Hepatocyte (in vitro differentiated cells): Measurements from ENCODE around the gene RHBDL2. TPM values are rescaled to one million over a fixed set of nuclear protein-coding genes. Genes with fewer than 3 reads are reported as not detected.

ENCODE experiments used
- DNase-seq: peaks from one replicate; pipeline ENCODE4 v3.0.0-alpha.2; 2016; ENCODE audit warnings: low spot score
- H2AFZ ChIP-seq: fragments of 200-600 bp; sonication (generic); 2 replicates; pipeline ENCODE4 v1.6.0; 2016; ENCODE audit warnings: antibody characterized with exemption, mild to moderate bottlenecking
- H3K27ac ChIP-seq: fragments of 200-600 bp; sonication (generic); 2 replicates; pipeline ENCODE4 v1.5.1; 2016; ENCODE audit warnings: mild to moderate bottlenecking
- H3K27me3 ChIP-seq: fragments of 200-600 bp; sonication (generic); 2 replicates; pipeline ENCODE4 v1.6.1; 2016
- H3K36me3 ChIP-seq: fragments of 200-600 bp; sonication (generic); replicated peaks from 2 replicates; pipeline ENCODE4 v1.5.1; 2016; ENCODE audit warnings: low read depth; ENCODE audit not compliant: insufficient read depth
- H3K4me1 ChIP-seq: fragments of 200-600 bp; sonication (generic); 2 replicates; pipeline ENCODE4 v1.5.1; 2016; ENCODE audit warnings: mild to moderate bottlenecking, moderate library complexity; ENCODE audit not compliant: insufficient read depth
- H3K4me2 ChIP-seq: fragments of 200-600 bp; sonication (generic); 2 replicates; pipeline ENCODE4 v1.6.0; 2016
- H3K4me3 ChIP-seq: fragments of 200-600 bp; sonication (generic); 2 replicates; pipeline ENCODE4 v1.5.1; 2016; ENCODE audit warnings: mild to moderate bottlenecking
- H3K79me2 ChIP-seq: fragments of 200-600 bp; sonication (generic); 2 replicates; pipeline ENCODE4 v1.6.0; 2017; ENCODE audit warnings: mild to moderate bottlenecking
- H3K9me2 ChIP-seq: fragments of 200-600 bp; sonication (generic); replicated peaks from 2 replicates; pipeline ENCODE4 v1.6.0; 2017; ENCODE audit warnings: mild to moderate bottlenecking; ENCODE audit not compliant: insufficient read depth
- H3K9me3 ChIP-seq: fragments of 200-600 bp; sonication (generic); 2 replicates; pipeline ENCODE4 v1.5.1; 2016; ENCODE audit warnings: low read depth, mild to moderate bottlenecking
- H4K20me1 ChIP-seq: fragments of 200-600 bp; sonication (generic); 2 replicates; pipeline ENCODE4 v1.6.0; 2016; ENCODE audit warnings: mild to moderate bottlenecking; ENCODE audit not compliant: insufficient read depth, poor library complexity, severe bottlenecking
- CTCF ChIP-seq: fragments of 200-600 bp; sonication (generic); IDR thresholded peaks from 2 replicates; pipeline ENCODE4 v1.5.1; 2016; ENCODE audit warnings: antibody characterized with exemption, mild to moderate bottlenecking; ENCODE audit not compliant: poor library complexity
- EZH2 ChIP-seq: fragments of 200-600 bp; sonication (generic); IDR thresholded peaks from 2 replicates; pipeline ENCODE4 v1.6.1; 2016; ENCODE audit warnings: antibody characterized with exemption, mild to moderate bottlenecking, borderline replicate concordance
- EZH2phosphoT487 ChIP-seq: fragments of 200-600 bp; sonication (generic); IDR thresholded peaks from one replicate; pipeline ENCODE4 v1.6.1; 2018; ENCODE audit warnings: antibody characterized with exemption, mild to moderate bottlenecking, low read depth, moderate library complexity; ENCODE audit not compliant: unreplicated experiment, severe bottlenecking
- WGBS: methylation state at CpG from one replicate; pipeline ENCODE4 v1.1.6; 2016; ENCODE audit warnings: low lambda C conversion rate; ENCODE audit errors: missing lambda C conversion rate; 5-methylcytosine and 5-hydroxymethylcytosine counted together
- polyA plus RNA-seq: library from polyadenylated mRNA; unstranded; fragments of >200 nt; fragmentation: Nextera tagmentation; extraction: Ambion mirVana; gene quantifications from 2 replicates; pipeline ENCODE4 v1.2.1, GENCODE V29; 2016
- total RNA-seq: library from RNA; depleted of rRNA; stranded (reverse); fragments of >200 nt; gene quantifications from 2 replicates; pipeline ENCODE4 v1.2.3, GENCODE V29; 2014

The RHBDL2 gene
- total RNA-seq (0.57 TPM in 1 of 2 replicates, not detected in the other), polyA plus RNA-seq (0.77 and 1.4 TPM in 2 replicates)

- H3K4me1 ChIP-seq, result no peaks in the 10 kb centered on the region
- H4K20me1 ChIP-seq, result no peaks in the 10 kb centered on the region
- TF ChIP-seq CTCF (no peak), EZH2 (no peak), EZH2phosphoT487 (no peak)
- H3K9me3 ChIP-seq, result no peaks in the 10 kb centered on the region
- H3K9me2 ChIP-seq, result no peaks in the 10 kb centered on the region
- 84% methylated on average over 13 of the region's 14 CpGs for WGBS
- H3K27ac ChIP-seq, result no peak within 1 kb of the TSS
- H2AFZ ChIP-seq, result no peak within 1 kb of the TSS
- H3K4me2 ChIP-seq, result no peak within 1 kb of the TSS
- H3K4me3 ChIP-seq, result no peak within 1 kb of the TSS
- no peaks in the 10 kb centered on the region for H3K27me3 ChIP-seq
- H3K79me2 ChIP-seq, result no peaks in the 10 kb centered on the region
- H3K36me3 ChIP-seq, result no peaks in the 10 kb centered on the region
- DNase-seq, result no peak
Measured at GRCh38 chr1:38941527-38942019, at the start of gene RHBDL2. TSS of gene RHBDL2 (minus strand) at chr1:38941830. CDS start at chr1:38919212, 22,618 bp downstream.

GRCh38 chr1:38990738-38991637 lies 49.4 kb upstream of the RHBDL2 start, which contains the start of gene AKIRIN1:
TSS of gene AKIRIN1 (plus strand) at chr1:38991276. CDS start at chr1:38991381, 105 bp downstream.
- H3K4me2 ChIP-seq, result peak within 1 kb of the TSS; percentile 89
- H3K27me3 ChIP-seq, result no peaks in the 10 kb centered on the region
- H3K4me3 ChIP-seq, result peak within 1 kb of the TSS; percentile 84
- TF ChIP-seq EZH2 (no peak), CTCF (no peak), EZH2phosphoT487 (no peak)
- 1% methylated on average over 39 of the region's 76 CpGs for WGBS
- peak within 1 kb of the TSS; percentile 94 for H2AFZ ChIP-seq
- H3K4me1 ChIP-seq, result peaks cover 14% of the 10 kb centered on the region
- DNase-seq, result peak; percentile 98
- H3K79me2 ChIP-seq, result peaks cover 48% of the 10 kb centered on the region
- H3K9me3 ChIP-seq, result no peaks in the 10 kb centered on the region
- no peaks in the 10 kb centered on the region for H3K9me2 ChIP-seq
- peak within 1 kb of the TSS; percentile 96 for H3K27ac ChIP-seq
- H4K20me1 ChIP-seq, result peaks cover 43% of the 10 kb centered on the region
- H3K36me3 ChIP-seq, result no peaks in the 10 kb centered on the region

- peak overlapping the region; percentile 89 for H3K4me2 ChIP-seq
- peak overlapping the region; percentile 94 for H2AFZ ChIP-seq
- no peaks in the 10 kb centered on the region for H3K9me3 ChIP-seq
- 25% methylated on average over 5 of the region's 5 CpGs for WGBS
- peaks cover 36% of the 10 kb centered on the region for H4K20me1 ChIP-seq
- TF ChIP-seq EZH2phosphoT487 (no peak), EZH2 (no peak), CTCF (no peak)
- peak overlapping the region; percentile 57 for H3K4me3 ChIP-seq
- peak; percentile 23 for DNase-seq
- peak overlapping the region; percentile 93 for H3K27ac ChIP-seq
- no peaks in the 10 kb centered on the region for H3K27me3 ChIP-seq
- peaks cover 14% of the 10 kb centered on the region for H3K4me1 ChIP-seq
- H3K9me2 ChIP-seq, result no peaks in the 10 kb centered on the region
- no peaks in the 10 kb centered on the region for H3K36me3 ChIP-seq
- peaks cover 42% of the 10 kb centered on the region for H3K79me2 ChIP-seq
Measured at GRCh38 chr1:38990386-38990737, 48.7 kb upstream of the RHBDL2 start.
